Small intestine (tissue), 16 donors: ENCODE results near the gene USP2. TPM values are rescaled to one million over a fixed set of nuclear protein-coding genes. Genes with fewer than 3 reads are reported as not detected.

ENCODE experiments used
- DNase-seq, 2 donors: peaks; one replicate each; pipeline versions ENCODE4 v3.0.0 to v3.0.0-alpha.2; 2013
- FAIRE-seq: peaks from 2 replicates; lab custom pipeline; 2012; peaks lifted over from hg19 to GRCh38; lab: Jason Lieb, UNC
- H3K27ac ChIP-seq, 3 donors: one replicate each; pipeline ENCODE4 v1.5.1; 2013; ENCODE audit warnings: low read length in 2 of 3, mild to moderate bottlenecking in 2 of 3, control low read depth in 1 of 3, inconsistent platforms in 1 of 3, low read depth in 1 of 3, moderate library complexity in 1 of 3
- H3K27me3 ChIP-seq, 3 donors: one replicate each; pipeline ENCODE4 v1.6.1; 2013; ENCODE audit warnings: low read length in 3 of 3, inconsistent platforms in 1 of 3; ENCODE audit not compliant: control insufficient read depth in 3 of 3, insufficient read depth in 3 of 3
- H3K36me3 ChIP-seq, 3 donors: one replicate each; pipeline ENCODE4 v1.6.1; 2013; ENCODE audit warnings: low read length in 3 of 3, inconsistent platforms in 1 of 3, low read depth in 1 of 3, mild to moderate bottlenecking in 1 of 3, moderate library complexity in 1 of 3; ENCODE audit not compliant: control insufficient read depth in 3 of 3, insufficient read depth in 2 of 3
- H3K4me1 ChIP-seq, 3 donors: one replicate each; pipeline ENCODE4 v1.6.1; 2013; ENCODE audit warnings: low read length in 2 of 3, inconsistent platforms in 1 of 3, low read depth in 1 of 3, mild to moderate bottlenecking in 1 of 3, moderate library complexity in 1 of 3; ENCODE audit not compliant: control insufficient read depth in 3 of 3, insufficient read depth in 2 of 3
- H3K4me3 ChIP-seq, 3 donors: one replicate each; pipeline ENCODE4 v1.5.1; 2013; ENCODE audit warnings: low read length in 3 of 3, control low read depth in 1 of 3, inconsistent platforms in 1 of 3, low read depth in 1 of 3, mild to moderate bottlenecking in 1 of 3, moderate library complexity in 1 of 3
- H3K9me3 ChIP-seq, 2 donors: one replicate each; pipeline ENCODE4 v1.6.1; 2013; ENCODE audit warnings: low read depth in 1 of 2, low read length in 1 of 2; ENCODE audit not compliant: control insufficient read depth in 2 of 2, insufficient read depth in 1 of 2
- WGBS, 3 donors: extraction: QIAGEN DNeasy Blood & Tissue Kit; methylation state at CpG; one replicate each; pipeline ENCODE4 v1.1.7; 2013; 5-methylcytosine and 5-hydroxymethylcytosine counted together
- long read RNA-seq, 10 donors: transcript quantifications; one replicate each; lab custom pipeline, GENCODE V29; 2026
- polyA plus RNA-seq, 4 donors: library from polyadenylated mRNA; stranded (reverse) in 3 of 4; unstranded in 1 of 4; fragments of 200-250 nt in 3 of 4; fragments of 120-200 nt in 1 of 4; gene quantifications; one replicate each; pipeline versions ENCODE4 v1.2.1 to v1.2.3, GENCODE V29; 2013
- donor health status: healthy with polysubstance abuse.
- donor health status: control.
- donor health status: control.
- donor health status: Bipolar disorder and iron deficiency.
- donor health status: healthy.

USP2 gene, protein sequence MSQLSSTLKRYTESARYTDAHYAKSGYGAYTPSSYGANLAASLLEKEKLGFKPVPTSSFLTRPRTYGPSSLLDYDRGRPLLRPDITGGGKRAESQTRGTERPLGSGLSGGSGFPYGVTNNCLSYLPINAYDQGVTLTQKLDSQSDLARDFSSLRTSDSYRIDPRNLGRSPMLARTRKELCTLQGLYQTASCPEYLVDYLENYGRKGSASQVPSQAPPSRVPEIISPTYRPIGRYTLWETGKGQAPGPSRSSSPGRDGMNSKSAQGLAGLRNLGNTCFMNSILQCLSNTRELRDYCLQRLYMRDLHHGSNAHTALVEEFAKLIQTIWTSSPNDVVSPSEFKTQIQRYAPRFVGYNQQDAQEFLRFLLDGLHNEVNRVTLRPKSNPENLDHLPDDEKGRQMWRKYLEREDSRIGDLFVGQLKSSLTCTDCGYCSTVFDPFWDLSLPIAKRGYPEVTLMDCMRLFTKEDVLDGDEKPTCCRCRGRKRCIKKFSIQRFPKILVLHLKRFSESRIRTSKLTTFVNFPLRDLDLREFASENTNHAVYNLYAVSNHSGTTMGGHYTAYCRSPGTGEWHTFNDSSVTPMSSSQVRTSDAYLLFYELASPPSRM
- 10 to 100 TPM in 2 of 4 donors, 1 to 10 TPM in 2; 3.9 to 19.5 (median 10.3) TPM for polyA plus RNA-seq
- long read RNA-seq, donor 1, partial matches to known transcripts, result 0 of 2 reads
- long read RNA-seq, donor 1, other reads (novel, unspliced or antisense), result 0 of 2 reads
- long read RNA-seq, donor 2, result 0 reads
- long read RNA-seq, donor 3, partial matches to known transcripts, result 9 of 10 reads
- long read RNA-seq, donor 3, other reads (novel, unspliced or antisense), result 0 of 10 reads
- long read RNA-seq, donor 4, result 0 reads
- long read RNA-seq, donor 5, result 0 reads
- long read RNA-seq, donor 6, partial matches to known transcripts, result 0 of 1 reads
- long read RNA-seq, donor 6, other reads (novel, unspliced or antisense), result 0 of 1 reads
- long read RNA-seq, donor 7, result 0 reads
- long read RNA-seq, donor 8, result 0 reads
- long read RNA-seq, donor 9, result 0 reads
- long read RNA-seq, donor 10, result 0 reads

- H3K4me3 ChIP-seq, result peak within 1 kb of the TSS; percentile 10 to 50 (median 48)
- peak within 1 kb of the TSS in 1 of 3 donors; percentile 56 for H3K27ac ChIP-seq
- no peaks in the 10 kb centered on the region for H3K36me3 ChIP-seq
- FAIRE-seq (no peak), DNase-seq (peak; percentile 96 to 99)
- H3K27me3 ChIP-seq, result peaks cover 0 to 14% (median 0%) of the 10 kb centered on the region in 3 donors
- WGBS, 3 donors, result 0 to 1% (median 0%) methylated on average over 51 to 54 of the region's 54 CpGs
- peaks cover 0 to 16% (median 5%) of the 10 kb centered on the region in 3 donors for H3K4me1 ChIP-seq
- H3K9me3 ChIP-seq, result no peaks in the 10 kb centered on the region
Observed at GRCh38 chr11:119381181-119381988, at the start of gene USP2. Gene USP2, minus strand, starts transcription at chr11:119381690. Its CDS starts 8,210 bp downstream, at chr11:119373480.

DNA sequence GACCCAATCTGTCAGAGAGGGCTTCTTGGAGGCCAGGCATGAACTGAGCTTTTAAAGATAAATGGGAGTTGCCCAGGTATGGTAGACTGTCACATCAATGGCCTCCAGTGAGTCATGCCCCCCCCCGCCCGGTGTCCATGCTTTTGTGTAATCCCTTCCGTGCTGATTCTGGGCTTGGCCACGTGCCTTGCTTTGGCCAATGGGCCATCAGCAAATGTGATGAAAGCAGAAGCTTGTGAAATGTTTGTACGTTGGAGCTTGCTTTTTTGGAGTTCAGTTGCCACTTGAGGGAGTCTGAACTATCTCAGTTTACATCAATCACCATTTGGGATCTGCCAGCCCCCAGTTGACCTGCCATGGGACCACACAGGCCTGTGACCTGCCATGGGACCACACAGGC lies 45.8 kb upstream of the USP2 start:
- Histone ChIP-seq H3K27me3 (peaks cover 0 to 35% (median 8%) of the 10 kb centered on the region in 3 donors), H3K36me3 (no peaks in the 10 kb centered on the region), H3K9me3 (no peaks in the 10 kb centered on the region), H3K4me3 (no peak overlapping the region), H3K27ac (no peak overlapping the region), H3K4me1 (no peaks in the 10 kb centered on the region)
- DNase-seq (no peak), FAIRE-seq (no peak)
- WGBS, 3 donors, result 74 to 86% (median 75%) methylated on average over 5 of the region's 5 CpGs

- WGBS, 3 donors, result 55 to 64% (median 60%) methylated on average over 4 of the region's 4 CpGs
- no peaks in the 10 kb centered on the region for H3K36me3 ChIP-seq
- FAIRE-seq, result no peak
- H3K27me3 ChIP-seq, result peaks cover 0 to 42% (median 10%) of the 10 kb centered on the region in 3 donors
- no peak overlapping the region for H3K4me3 ChIP-seq
- no peaks in the 10 kb centered on the region for H3K9me3 ChIP-seq
- DNase-seq, result no peak
- H3K4me1 ChIP-seq, result no peaks in the 10 kb centered on the region
- no peak overlapping the region for H3K27ac ChIP-seq
Observed at GRCh38 chr11:119426142-119426541, 44.7 kb upstream of the USP2 start.

GRCh38 chr11:119424775-119425174 lies 43.3 kb upstream of the USP2 start:
- no peak overlapping the region for H3K27ac ChIP-seq
- DNase-seq, result no peak
- H3K27me3 ChIP-seq, result peaks cover 0 to 47% (median 11%) of the 10 kb centered on the region in 3 donors
- WGBS, 3 donors, result 88 to 89% (median 89%) methylated on average over 2 of the region's 2 CpGs
- no peak overlapping the region for H3K4me3 ChIP-seq
- no peaks in the 10 kb centered on the region for H3K4me1 ChIP-seq
- no peaks in the 10 kb centered on the region for H3K9me3 ChIP-seq
- H3K36me3 ChIP-seq, result peaks cover 0 to 7% (median 0%) of the 10 kb centered on the region in 3 donors
- FAIRE-seq, result no peak

DNA sequence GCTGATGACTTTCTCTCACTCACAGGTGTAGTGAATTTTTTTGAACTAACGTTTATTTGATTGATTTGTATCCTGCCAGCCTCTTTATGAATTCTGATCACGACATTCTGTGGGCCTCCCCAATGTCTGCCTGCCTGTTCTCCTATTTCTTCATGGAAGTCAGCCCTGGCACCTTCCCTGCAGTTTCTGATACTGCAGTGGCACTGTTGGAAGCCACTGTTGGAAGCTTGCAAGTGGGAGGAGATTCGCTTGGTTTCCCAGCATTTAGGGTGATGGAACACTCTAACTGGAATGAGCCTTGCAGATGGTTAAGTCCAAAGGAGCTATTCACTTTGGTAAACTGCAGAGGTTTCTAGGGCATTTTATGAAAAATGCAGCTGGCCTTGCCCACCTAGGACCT lies 42.8 kb upstream of the USP2 start:
- peaks cover 0 to 10% (median 0%) of the 10 kb centered on the region in 3 donors for H3K36me3 ChIP-seq
- no peak overlapping the region for H3K4me3 ChIP-seq
- no peak for FAIRE-seq
- H3K27me3 ChIP-seq, result peaks cover 0 to 47% (median 11%) of the 10 kb centered on the region in 3 donors
- WGBS, 3 donors, result 59 to 84% (median 75%) methylated on average over 3 of the region's 3 CpGs
- H3K4me1 ChIP-seq, result no peaks in the 10 kb centered on the region
- no peaks in the 10 kb centered on the region for H3K9me3 ChIP-seq
- no peak for DNase-seq
- no peak overlapping the region for H3K27ac ChIP-seq

- Histone ChIP-seq H3K9me3 (no peaks in the 10 kb centered on the region), H3K27ac (no peak overlapping the region), H3K4me3 (peak overlapping the region in 1 of 3 donors; percentile 61), H3K27me3 (peaks cover 0 to 47% (median 11%) of the 10 kb centered on the region in 3 donors), H3K36me3 (peaks cover 0 to 13% (median 0%) of the 10 kb centered on the region in 3 donors), H3K4me1 (no peaks in the 10 kb centered on the region)
- DNase-seq, result no peak
- no peak for FAIRE-seq
- 55 to 62% (median 58%) methylated on average over 14 of the region's 14 CpGs for WGBS, 3 donors
Observed at GRCh38 chr11:119423509-119424254, 42.2 kb upstream of the USP2 start.

- Histone ChIP-seq H3K4me1 (no peaks in the 10 kb centered on the region), H3K36me3 (peaks cover 0 to 13% (median 0%) of the 10 kb centered on the region in 3 donors), H3K27ac (peak within 1 kb of the TSS in 2 of 3 donors; percentile 51 to 53), H3K27me3 (peaks cover 0 to 47% (median 11%) of the 10 kb centered on the region in 3 donors), H3K4me3 (peak within 1 kb of the TSS in 2 of 3 donors; percentile 8 to 61), H3K9me3 (no peaks in the 10 kb centered on the region)
- FAIRE-seq (no peak), DNase-seq (peak in 1 of 2 donors; percentile 42)
- 3 to 7% (median 6%) methylated on average over 26 to 41 of the region's 41 CpGs for WGBS, 3 donors
Observed at GRCh38 chr11:119422809-119423508, 41.5 kb upstream of the USP2 start, which contains the start of gene THY1. Gene THY1, minus strand, starts transcription at chr11:119423172. Its CDS starts 2,267 bp downstream, at chr11:119420905.
